ENCODE results near the gene SBNO2.

- no peak for TF ChIP-seq POLR2A (IDR thresholded peaks at IDR 0.05; ENCODE audit: low read depth, low read length)
- no peak for TF ChIP-seq SMC3 (IDR thresholded peaks at IDR 0.05; ENCODE audit: low read depth, low read length)
- TF ChIP-seq, protein P1, sequence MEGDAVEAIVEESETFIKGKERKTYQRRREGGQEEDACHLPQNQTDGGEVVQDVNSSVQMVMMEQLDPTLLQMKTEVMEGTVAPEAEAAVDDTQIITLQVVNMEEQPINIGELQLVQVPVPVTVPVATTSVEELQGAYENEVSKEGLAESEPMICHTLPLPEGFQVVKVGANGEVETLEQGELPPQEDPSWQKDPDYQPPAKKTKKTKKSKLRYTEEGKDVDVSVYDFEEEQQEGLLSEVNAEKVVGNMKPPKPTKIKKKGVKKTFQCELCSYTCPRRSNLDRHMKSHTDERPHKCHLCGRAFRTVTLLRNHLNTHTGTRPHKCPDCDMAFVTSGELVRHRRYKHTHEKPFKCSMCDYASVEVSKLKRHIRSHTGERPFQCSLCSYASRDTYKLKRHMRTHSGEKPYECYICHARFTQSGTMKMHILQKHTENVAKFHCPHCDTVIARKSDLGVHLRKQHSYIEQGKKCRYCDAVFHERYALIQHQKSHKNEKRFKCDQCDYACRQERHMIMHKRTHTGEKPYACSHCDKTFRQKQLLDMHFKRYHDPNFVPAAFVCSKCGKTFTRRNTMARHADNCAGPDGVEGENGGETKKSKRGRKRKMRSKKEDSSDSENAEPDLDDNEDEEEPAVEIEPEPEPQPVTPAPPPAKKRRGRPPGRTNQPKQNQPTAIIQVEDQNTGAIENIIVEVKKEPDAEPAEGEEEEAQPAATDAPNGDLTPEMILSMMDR (conservative IDR thresholded peaks at IDR 0.05; ENCODE audit: low read depth, low read length), result no peak
- no peak for TF ChIP-seq MAFK (IDR thresholded peaks at IDR 0.05; ENCODE audit: low read depth, low read length)
Measured at GRCh38 chr19:1076951-1077350, 97.1 kb downstream of the SBNO2 start.

Data from IMR-90 (cell line).